CD4-positive, alpha-beta T cell treated with Interleukin-15 for 1 hour (primary cell): Measurements from ENCODE around the gene PHLDA3.

Source experiments
- DNase-seq: peaks from one replicate; pipeline ENCODE4 v3.0.0-alpha.2; 2020

The PHLDA3 gene

GRCh38 chr1:201426479-201427310, 42.3 kb downstream of the PHLDA3 start:
- DNase-seq: no peak

- no peak for DNase-seq
These were observed 44.8 kb downstream of the PHLDA3 start for GRCh38 chr1:201424146-201424545.

GRCh38 chr1:201423655-201424054, 45.3 kb downstream of the PHLDA3 start:
- DNase-seq: no peak

- no peak for DNase-seq
These were observed 46.5 kb downstream of the PHLDA3 start for GRCh38 chr1:201422436-201423030.

GRCh38 chr1:201422026-201422425, 47.0 kb downstream of the PHLDA3 start:
- no peak for DNase-seq

GRCh38 chr1:201421041-201421440, 47.9 kb downstream of the PHLDA3 start:
- DNase-seq: no peak

- DNase-seq: no peak
These were observed 48.4 kb downstream of the PHLDA3 start for GRCh38 chr1:201420608-201421002.

- DNase-seq: no peak
These were observed 49.0 kb downstream of the PHLDA3 start for GRCh38 chr1:201419746-201420607.

- no peak for DNase-seq
These were observed 49.7 kb downstream of the PHLDA3 start for GRCh38 chr1:201419256-201419655.

GRCh38 chr1:201418461-201418860, 50.5 kb downstream of the PHLDA3 start:
- DNase-seq: no peak
